ENCODE measurements around the gene SSPN.

GRCh38 chr12:26153421-26154154 lies 41.8 kb upstream of the SSPN start:
- TF ChIP-seq CTCF (IDR thresholded peaks at IDR 0.05) (no peak), POLR2A (IDR thresholded peaks at IDR 0.05) (no peak)
